Spleen (tissue), 7 donors: ENCODE data around the gene FBN3.

Experiments used
- POLR2A ChIP-seq, 3 donors: fragments of 450-650 bp; IDR thresholded peaks; one replicate each; pipeline ENCODE4 v1.5.1; 2017; ENCODE audit warnings: antibody characterized with exemption in 3 of 3, mild to moderate bottlenecking in 1 of 3
- POLR2AphosphoS5 ChIP-seq, 3 donors: sonication (generic); formaldehyde crosslinking; IDR thresholded peaks; one replicate each; pipeline ENCODE4 v1.5.1; 2017; ENCODE audit warnings: antibody characterized with exemption in 3 of 3
- TF ChIP-seq, protein P1 (sequence below), 11 experiments: fragments of 200-600 bp in 7 of 11; fragments of 450-650 bp in 4 of 11; sonication (generic) in 4 of 11; IDR thresholded peaks in 8 of 11; conservative IDR thresholded peaks in 3 of 11; 1 replicate in 7 of 11; 2 replicates in 4 of 11; pipeline versions ENCODE4 v1.4.0 to v1.8.0; 2016 to 2021; ENCODE audit warnings: antibody characterized with exemption in 11 of 11, inconsistent platforms in 4 of 11, mild to moderate bottlenecking in 1 of 11
- donor health status: DM: no; HTN: no; CAD: no; lungs with moderate emphysema.
- donor health status: DM: no; HTN: no; CAD: no.
- donor health status: DM: no; HTN: no; CAD: no.

DNA sequence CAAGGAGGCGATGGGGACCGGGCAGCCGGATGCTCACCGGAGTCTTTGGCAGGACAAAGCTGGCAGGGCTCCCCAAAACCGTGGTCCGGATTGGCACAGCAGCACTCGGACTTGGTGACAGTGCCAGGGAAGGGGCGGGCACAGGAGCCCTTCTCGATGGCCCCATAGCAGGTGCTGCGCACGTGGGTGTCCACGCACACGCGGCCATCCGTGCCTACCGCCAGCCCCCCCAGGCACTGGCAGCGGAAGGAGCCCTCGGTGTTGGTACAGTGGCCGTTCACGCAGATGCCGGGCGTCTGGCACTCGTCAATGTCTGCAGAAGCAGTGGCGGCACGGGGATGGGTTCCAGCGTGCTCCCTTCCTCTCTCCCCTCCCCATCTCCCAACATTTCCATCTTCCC, 17.9 kb downstream of the FBN3 start:
- TF ChIP-seq, protein P1, sequence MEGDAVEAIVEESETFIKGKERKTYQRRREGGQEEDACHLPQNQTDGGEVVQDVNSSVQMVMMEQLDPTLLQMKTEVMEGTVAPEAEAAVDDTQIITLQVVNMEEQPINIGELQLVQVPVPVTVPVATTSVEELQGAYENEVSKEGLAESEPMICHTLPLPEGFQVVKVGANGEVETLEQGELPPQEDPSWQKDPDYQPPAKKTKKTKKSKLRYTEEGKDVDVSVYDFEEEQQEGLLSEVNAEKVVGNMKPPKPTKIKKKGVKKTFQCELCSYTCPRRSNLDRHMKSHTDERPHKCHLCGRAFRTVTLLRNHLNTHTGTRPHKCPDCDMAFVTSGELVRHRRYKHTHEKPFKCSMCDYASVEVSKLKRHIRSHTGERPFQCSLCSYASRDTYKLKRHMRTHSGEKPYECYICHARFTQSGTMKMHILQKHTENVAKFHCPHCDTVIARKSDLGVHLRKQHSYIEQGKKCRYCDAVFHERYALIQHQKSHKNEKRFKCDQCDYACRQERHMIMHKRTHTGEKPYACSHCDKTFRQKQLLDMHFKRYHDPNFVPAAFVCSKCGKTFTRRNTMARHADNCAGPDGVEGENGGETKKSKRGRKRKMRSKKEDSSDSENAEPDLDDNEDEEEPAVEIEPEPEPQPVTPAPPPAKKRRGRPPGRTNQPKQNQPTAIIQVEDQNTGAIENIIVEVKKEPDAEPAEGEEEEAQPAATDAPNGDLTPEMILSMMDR (IDR thresholded peaks at IDR 0.05 in 8 of 11, conservative IDR thresholded peaks at IDR 0.05 in 3 of 11) = no peak
- TF ChIP-seq POLR2A (IDR thresholded peaks at IDR 0.05) (no peak), POLR2AphosphoS5 (IDR thresholded peaks at IDR 0.05) (no peak)
